H1 (cell line): Measurements from ENCODE around the gene LAP3. TPM values are rescaled to one million over a fixed set of nuclear protein-coding genes. Genes with fewer than 3 reads are reported as not detected.

Source experiments
- CTCF ChIA-PET: fragments of 300-600 bp; sonication (Branson Sonifier 250); formaldehyde crosslinking; loops from one replicate; lab custom pipeline; 2021; ENCODE audit not compliant: partially characterized antibody; lab: Charles Lee
- POLR2A ChIA-PET: fragments of 300-600 bp; sonication (Branson Sonifier 250); formaldehyde crosslinking; loops from one replicate; lab custom pipeline; 2021; ENCODE audit warnings: inconsistent platforms; ENCODE audit not compliant: partially characterized antibody; lab: Charles Lee
- DNase-seq, 2 experiments: peaks; one replicate each; pipeline versions ENCODE4 v3.0.0 to v3.0.0-alpha.2; 2010 to 2022; ENCODE audit warnings: low spot score in 2 of 2, low read depth in 1 of 2, mixed read lengths in 1 of 2
- FAIRE-seq: peaks from 2 replicates; lab custom pipeline; 2011; peaks lifted over from hg19 to GRCh38; lab: Jason Lieb, UNC
- H2AFZ ChIP-seq: 2 replicates; pipeline ENCODE4 v1.8.1; 2012; ENCODE audit warnings: low read length, inconsistent platforms
- H2AK5ac ChIP-seq: 2 replicates; pipeline ENCODE4 v1.6.1; 2013; ENCODE audit warnings: low read depth, low read length
- H2BK120ac ChIP-seq: replicated peaks from 2 replicates; pipeline ENCODE3; 2013; ENCODE audit warnings: low read depth, low read length, inconsistent platforms
- H2BK12ac ChIP-seq: 2 replicates; pipeline ENCODE4 v1.6.1; 2013; ENCODE audit warnings: low read depth, low read length
- H2BK15ac ChIP-seq: 2 replicates; pipeline ENCODE4 v1.6.1; 2013; ENCODE audit warnings: low read length
- H2BK20ac ChIP-seq: 2 replicates; pipeline ENCODE4 v1.6.1; 2013; ENCODE audit warnings: low read length
- H2BK5ac ChIP-seq: 2 replicates; pipeline ENCODE4 v1.6.1; 2013; ENCODE audit warnings: low read depth, low read length
- H3K14ac ChIP-seq: 2 replicates; pipeline ENCODE4 v1.6.1; 2013; ENCODE audit warnings: inconsistent platforms; ENCODE audit not compliant: insufficient read length
- H3K18ac ChIP-seq: 2 replicates; pipeline ENCODE4 v1.6.1; 2013; ENCODE audit warnings: low read length; ENCODE audit errors: extremely low read depth
- H3K23ac ChIP-seq: 2 replicates; pipeline ENCODE4 v1.6.1; 2013; ENCODE audit warnings: inconsistent platforms; ENCODE audit not compliant: insufficient read length
- H3K23me2 ChIP-seq: 2 replicates; pipeline ENCODE4 v1.6.1; 2013; ENCODE audit warnings: low read depth, low read length
- H3K27ac ChIP-seq: 2 replicates; pipeline ENCODE4 v1.6.1; 2011; ENCODE audit warnings: low read depth, low read length, inconsistent platforms
- H3K27me3 ChIP-seq, 4 experiments: replicated peaks in 1 of 4; 1 replicate in 1 of 4; 2 replicates in 3 of 4; pipeline versions ENCODE4 v1.6.1 to v1.8.1; 2011 to 2013; ENCODE audit warnings: low read length in 3 of 4, mild to moderate bottlenecking in 3 of 4, inconsistent platforms in 2 of 4, mixed read lengths in 2 of 4, moderate library complexity in 1 of 4; ENCODE audit not compliant: control insufficient read depth in 3 of 4, insufficient read depth in 3 of 4; ENCODE audit errors: extremely low read depth in 1 of 4
- H3K36me3 ChIP-seq, 4 experiments: 2 replicates each; pipeline versions ENCODE4 v1.6.1 to v1.8.1; 2011 to 2013; ENCODE audit warnings: mild to moderate bottlenecking in 4 of 4, low read length in 3 of 4, moderate library complexity in 2 of 4, control low read depth in 1 of 4, inconsistent platforms in 1 of 4; ENCODE audit not compliant: insufficient read depth in 4 of 4, control insufficient read depth in 2 of 4
- H3K4ac ChIP-seq: replicated peaks from 2 replicates; pipeline ENCODE3; 2013; ENCODE audit warnings: low read length, low read depth, mixed read lengths, inconsistent platforms; ENCODE audit not compliant: insufficient read length
- H3K4me1 ChIP-seq, 4 experiments: replicated peaks in 1 of 4; 1 replicate in 1 of 4; 2 replicates in 3 of 4; pipeline versions ENCODE4 v1.6.1 to v1.8.1; 2011 to 2013; ENCODE audit warnings: low read length in 3 of 4, inconsistent platforms in 2 of 4, mixed read lengths in 1 of 4; ENCODE audit not compliant: insufficient read depth in 4 of 4, control insufficient read depth in 3 of 4
- H3K4me2 ChIP-seq, 2 experiments: 2 replicates each; pipeline versions ENCODE4 v1.6.1 to v1.8.1; 2011 to 2013; ENCODE audit warnings: low read depth in 2 of 2, low read length in 2 of 2, control low read depth in 1 of 2, inconsistent platforms in 1 of 2, mild to moderate bottlenecking in 1 of 2; ENCODE audit not compliant: insufficient read depth in 1 of 2
- H3K4me3 ChIP-seq, 4 experiments: fragments of 200-600, 300-600 bp in 1 of 4; sonication (generic), shearing (Covaris generic), sonication (Bioruptor Twin) in 1 of 4; 2 replicates each; pipeline versions ENCODE4 v1.5.1 to v1.8.1; 2011 to 2016; ENCODE audit warnings: low read length in 4 of 4, low read depth in 3 of 4, control low read depth in 2 of 4, inconsistent platforms in 2 of 4, mild to moderate bottlenecking in 2 of 4, mixed read lengths in 1 of 4, moderate library complexity in 1 of 4; ENCODE audit not compliant: insufficient read depth in 2 of 4; ENCODE audit errors: extremely low read depth in 1 of 4
- H3K56ac ChIP-seq: replicated peaks from 2 replicates; pipeline ENCODE3; 2013; ENCODE audit warnings: low read depth, mild to moderate bottlenecking, mixed read lengths, low read length, inconsistent platforms; ENCODE audit not compliant: insufficient read length
- H3K79me1 ChIP-seq: 2 replicates; pipeline ENCODE4 v1.6.1; 2013; ENCODE audit warnings: low read depth, low read length, control low read depth
- H3K79me2 ChIP-seq, 2 experiments: 2 replicates each; pipeline versions ENCODE4 v1.6.1 to v1.8.1; 2012 to 2013; ENCODE audit warnings: low read length in 2 of 2, mild to moderate bottlenecking in 2 of 2, inconsistent platforms in 1 of 2; ENCODE audit not compliant: insufficient read depth in 2 of 2, control insufficient read depth in 1 of 2
- H3K9ac ChIP-seq, 4 experiments: replicated peaks in 1 of 4; 1 replicate in 1 of 4; 2 replicates in 3 of 4; pipeline versions ENCODE4 v1.6.1 to v1.8.1; 2011 to 2013; ENCODE audit warnings: low read depth in 3 of 4, low read length in 3 of 4, control low read depth in 2 of 4, mild to moderate bottlenecking in 2 of 4, moderate library complexity in 2 of 4, inconsistent platforms in 1 of 4; ENCODE audit errors: extremely low read depth in 1 of 4
- H3K9me3 ChIP-seq, 2 experiments: 2 replicates each; pipeline versions ENCODE4 v1.6.1 to v1.8.1; 2012 to 2013; ENCODE audit warnings: mild to moderate bottlenecking in 2 of 2, moderate library complexity in 2 of 2, control low read depth in 1 of 2, inconsistent platforms in 1 of 2, low read depth in 1 of 2, low read length in 1 of 2, mixed read lengths in 1 of 2; ENCODE audit not compliant: insufficient read depth in 2 of 2
- H4K20me1 ChIP-seq, 2 experiments: replicated peaks in 1 of 2; 2 replicates each; pipeline versions ENCODE3 to v1.8.1; 2011 to 2013; ENCODE audit warnings: inconsistent platforms in 2 of 2, low read length in 2 of 2, mild to moderate bottlenecking in 1 of 2; ENCODE audit not compliant: insufficient read depth in 2 of 2, control insufficient read depth in 1 of 2
- H4K5ac ChIP-seq: 2 replicates; pipeline ENCODE4 v1.6.1; 2013; ENCODE audit warnings: low read length, low read depth, mixed read lengths, inconsistent platforms; ENCODE audit not compliant: insufficient read length
- H4K8ac ChIP-seq: 2 replicates; pipeline ENCODE4 v1.8.0; 2013; ENCODE audit warnings: mild to moderate bottlenecking, moderate library complexity, low read length, inconsistent platforms; ENCODE audit not compliant: insufficient read depth; ENCODE audit errors: extremely low read depth
- H4K91ac ChIP-seq: replicated peaks from 2 replicates; pipeline ENCODE3; 2013; ENCODE audit warnings: low read length, mixed read lengths, inconsistent platforms; ENCODE audit not compliant: insufficient read length
- CHD1 ChIP-seq: IDR thresholded peaks from 2 replicates; pipeline ENCODE4 v1.6.1; 2012; ENCODE audit warnings: low read depth, low read length, improper control_type of control experiment
- CREB1 ChIP-seq: IDR thresholded peaks from 2 replicates; pipeline ENCODE4 v1.6.1; 2012; ENCODE audit warnings: inconsistent platforms
- PHF8 ChIP-seq: fragments of 200-600 bp; sonication (generic); conservative IDR thresholded peaks from 2 replicates; pipeline ENCODE4 v1.7.1; 2012; ENCODE audit warnings: low read depth, mild to moderate bottlenecking, inconsistent platforms, low read length, moderate library complexity
- RAD21 ChIP-seq, 2 experiments: IDR thresholded peaks in 1 of 2; conservative IDR thresholded peaks in 1 of 2; 2 replicates each; pipeline ENCODE4 v1.6.1; 2011; ENCODE audit warnings: low read depth in 2 of 2, low read length in 2 of 2, improper control_type of control experiment in 1 of 2, inconsistent platforms in 1 of 2, mild to moderate bottlenecking in 1 of 2, moderate library complexity in 1 of 2
- SIRT6 ChIP-seq: IDR thresholded peaks from one replicate; pipeline ENCODE4 v1.7.1; 2012; ENCODE audit warnings: low read length, inconsistent platforms
- SP2 ChIP-seq: IDR thresholded peaks from 2 replicates; pipeline ENCODE4 v1.6.1; 2012; ENCODE audit warnings: mild to moderate bottlenecking, low read length, inconsistent platforms
- SUZ12 ChIP-seq: fragments of 200-600 bp; sonication (generic); IDR thresholded peaks from 2 replicates; pipeline ENCODE4 v1.6.1; 2012; ENCODE audit warnings: mild to moderate bottlenecking, inconsistent platforms, low read length, moderate library complexity, mixed read lengths
- TCF12 ChIP-seq: IDR thresholded peaks from 2 replicates; pipeline ENCODE4 v1.6.1; 2011; ENCODE audit warnings: low read depth, mild to moderate bottlenecking, low read length
- WGBS, 2 experiments: shearing (Covaris generic) in 1 of 2; methylation state at CpG; one replicate each; pipeline versions ENCODE4 v1.1.6 to v1.1.7; 2013 to 2015; ENCODE audit warnings: low lambda C conversion rate in 2 of 2, mixed read lengths in 2 of 2, inconsistent platforms in 1 of 2, low coverage in 1 of 2, missing lambda C conversion rate in 1 of 2; ENCODE audit not compliant: insufficient replicate concordance in 2 of 2, insufficient coverage in 1 of 2, insufficient read length in 1 of 2; ENCODE audit errors: extremely low coverage in 1 of 2, missing lambda C conversion rate in 1 of 2; 5-methylcytosine and 5-hydroxymethylcytosine counted together
- long read RNA-seq, 2 experiments: library from RNA in 1 of 2; library from capped mRNA in 1 of 2; stranded (forward); transcript quantifications; one replicate each; pipeline ENCODE4 v2.0.0, GENCODE V29; 2021; ENCODE audit warnings: inconsistent platforms in 1 of 2
- polyA minus RNA-seq, 3 experiments: library from RNA; depleted of rRNA, polyadenylated mRNA; stranded (reverse); fragments of >200 nt; gene quantifications; 1 replicate in 2 of 3; 2 replicates in 1 of 3; pipeline ENCODE4 v1.2.3, GENCODE V29; 2011
- polyA plus RNA-seq, 7 experiments: library from polyadenylated mRNA; depleted of rRNA in 3 of 7; stranded (reverse) in 5 of 7; unstranded in 2 of 7; fragments of >200 nt in 5 of 7; fragments of 200-250 nt in 2 of 7; gene quantifications; 1 replicate in 5 of 7; 2 replicates in 1 of 7; 4 replicates in 1 of 7; pipeline versions ENCODE4 v1.2.1 to v1.2.3, GENCODE V29; 2011 to 2013; ENCODE audit warnings: missing spikeins in 2 of 7, mixed read lengths in 2 of 7
- total RNA-seq: library from RNA; stranded (reverse); fragmentation: NEBNext Ultra II Directional; extraction: Animal tissue kit (Norgen Biotek cat#: 25700); gene quantifications from 2 replicates; pipeline ENCODE4 v1.2.1, GENCODE V29; 2021

The LAP3 gene
- total RNA-seq (50.9 TPM in 2 replicates), polyA plus RNA-seq (2011; rRNA removed) (17.7 and 28.3 TPM in 2 replicates), polyA minus RNA-seq (2011; rRNA and poly(A)+ RNA removed) (29.4 and 34.1 TPM in 2 replicates)
- 37.3 TPM for polyA plus RNA-seq (2011; cell fraction: cytosol; rRNA removed)
- polyA plus RNA-seq (2011; cell fraction: nucleus; rRNA removed) = 17.6 TPM
- 51.9 to 67.1 TPM (median 55.6 TPM) in 4 replicates for polyA plus RNA-seq (2012, experiment 1 of 2)
- 7.7 TPM for polyA plus RNA-seq (2012, experiment 2 of 2)
- polyA plus RNA-seq (2013, experiment 1 of 2) = 28.5 TPM
- polyA plus RNA-seq (2013, experiment 2 of 2) = 27.9 TPM
- 21.0 TPM for polyA minus RNA-seq (2011; cell fraction: cytosol; rRNA and poly(A)+ RNA removed)
- 19.7 TPM for polyA minus RNA-seq (2011; cell fraction: nucleus; rRNA and poly(A)+ RNA removed)
- long read RNA-seq, experiment 1, transcript LAP3-201 (13 exons, 2,213 nt) = major isoform, 19 of 80 reads
- long read RNA-seq, experiment 1, partial matches to known transcripts = 56 of 80 reads
- long read RNA-seq, experiment 1, other reads (novel, unspliced or antisense) = 4 of 80 reads
- long read RNA-seq, experiment 2, transcript LAP3-201 (13 exons, 2,213 nt) = major isoform, 108 of 138 reads
- long read RNA-seq, experiment 2, partial matches to known transcripts = 27 of 138 reads
- long read RNA-seq, experiment 2, other reads (novel, unspliced or antisense) = 2 of 138 reads

- ChIA-PET CTCF (interaction anchor here (0.6 to 4.5 kb wide), 8 partner anchors 11 to 413 kb away, joined by 3 to 23 read pairs (median 4); no protein-coding TSS in a partner anchor), POLR2A (interaction anchor here (0.8 to 1.3 kb wide), 9 partner anchors 8 to 65 kb away, joined by 3 to 7 read pairs (median 4); partner anchors contain the start of genes MED28 and QDPR)
- H4K20me1 ChIP-seq = no peaks in the 10 kb centered on the region
- H3K9ac ChIP-seq = peak within 1 kb of the TSS; percentile 51 to 66 (median 61)
- H3K79me1 ChIP-seq = no peaks in the 10 kb centered on the region; the same call in 1 of the 2 replicates
- peak within 1 kb of the TSS; percentile 90; the same call in 1 of the 2 replicates for H4K8ac ChIP-seq
- FAIRE-seq = no peak
- H3K4ac ChIP-seq = no peak within 1 kb of the TSS
- peak; percentile 89 to 100 for DNase-seq
- H4K91ac ChIP-seq = no peak within 1 kb of the TSS
- H3K23me2 ChIP-seq = peaks cover 5% of the 10 kb centered on the region; the same call in 1 of the 2 replicates
- no peak within 1 kb of the TSS for H2BK5ac ChIP-seq
- peaks cover 1 to 16% (median 5%) of the 10 kb centered on the region in 4 experiments; a peak in 6 of 8 replicates for H3K36me3 ChIP-seq
- H2BK120ac ChIP-seq = no peak within 1 kb of the TSS
- H2AK5ac ChIP-seq = no peak within 1 kb of the TSS
- no peak within 1 kb of the TSS for H2BK12ac ChIP-seq
- no peak within 1 kb of the TSS for H2BK20ac ChIP-seq
- no peak within 1 kb of the TSS for H3K14ac ChIP-seq
- H3K56ac ChIP-seq = peak within 1 kb of the TSS; percentile 12
- H3K4me3 ChIP-seq = peak within 1 kb of the TSS; percentile 60 to 85 (median 69)
- H3K4me1 ChIP-seq = peaks cover 0 to 5% (median 3%) of the 10 kb centered on the region in 4 experiments; a peak in 4 of 7 replicates
- no peak within 1 kb of the TSS for H3K27ac ChIP-seq
- H2BK15ac ChIP-seq = no peak within 1 kb of the TSS
- no peak within 1 kb of the TSS for H3K23ac ChIP-seq
- H3K18ac ChIP-seq = peak within 1 kb of the TSS; percentile 71
- 0 out of 4 replicates have a peak, but pooled peaks cover 0 to 10% of the 10 kb centered on the region in 2 experiments for H3K79me2 ChIP-seq
- H3K9me3 ChIP-seq = no peaks in the 10 kb centered on the region
- H3K27me3 ChIP-seq = no peaks in the 10 kb centered on the region
- H4K5ac ChIP-seq = peak within 1 kb of the TSS; percentile 36
- WGBS, 2 experiments = 0% methylated on average over 47 of the region's 91 CpGs; no CpG with 5 or more reads in 1 of the 2 experiments
- H3K4me2 ChIP-seq = peak within 1 kb of the TSS; percentile 72 to 83
- H2AFZ ChIP-seq = peak within 1 kb of the TSS; percentile 18; the same call in 1 of the 2 replicates
- no peak for TF ChIP-seq SIRT6
- no peak for TF ChIP-seq TCF12
- TF ChIP-seq PHF8 = peak; percentile 72
- TF ChIP-seq SUZ12 = no peak
- no peak for TF ChIP-seq SP2
- no peak for TF ChIP-seq CHD1
- TF ChIP-seq CREB1 = peak; percentile 84
- TF ChIP-seq RAD21 (IDR thresholded peaks at IDR 0.05 in 1 of 2, conservative IDR thresholded peaks at IDR 0.05 in 1 of 2; ENCODE audit: low read depth in 2 of 2, low read length in 2 of 2) = no peak
Observed at GRCh38 chr4:17576932-17577664, at the start of gene LAP3. Gene LAP3, plus strand, starts transcription at chr4:17577198. Its CDS starts 268 bp downstream, at chr4:17577466.
